Thoracic aorta (tissue), 2 donors: ENCODE data around the gene YIPF5. TPM values are rescaled to one million over a fixed set of nuclear protein-coding genes. Genes with fewer than 3 reads are reported as not detected.

Experiments used
- ATAC-seq: fragments of 150-250 bp; one replicate; pipeline ENCODE4 v1.8.0; 2017; ENCODE audit warnings: low read depth; ENCODE audit not compliant: insufficient number of reproducible peaks, low FRiP score
- DNase-seq: peaks from one replicate; pipeline ENCODE4 v3.0.0-alpha.2; 2020; ENCODE audit warnings: low spot score
- H3K27ac ChIP-seq, 2 donors: fragments of 200-600 bp; sonication (generic); 1 replicate in 1 of 2; 2 replicates in 1 of 2; pipeline ENCODE4 v1.5.1; 2016; ENCODE audit warnings: mild to moderate bottlenecking in 2 of 2, moderate library complexity in 2 of 2
- H3K27me3 ChIP-seq: fragments of 200-600 bp; sonication (generic); replicated peaks from 2 replicates; pipeline ENCODE4 v1.6.0; 2016; ENCODE audit warnings: mild to moderate bottlenecking; ENCODE audit not compliant: insufficient read depth
- H3K36me3 ChIP-seq: fragments of 200-600 bp; sonication (generic); one replicate; pipeline ENCODE4 v1.5.1; 2016
- H3K4me1 ChIP-seq, 2 donors: fragments of 200-600 bp; sonication (generic); 1 replicate in 1 of 2; 2 replicates in 1 of 2; pipeline versions ENCODE4 v1.5.1 to v1.6.0; 2016; ENCODE audit warnings: low read depth in 2 of 2, mild to moderate bottlenecking in 1 of 2; ENCODE audit not compliant: control insufficient read depth in 1 of 2
- H3K4me3 ChIP-seq: fragments of 200-600 bp; sonication (generic); 2 replicates; pipeline ENCODE4 v1.5.1; 2016; ENCODE audit warnings: mild to moderate bottlenecking
- H3K9me3 ChIP-seq: fragments of 200-600 bp; sonication (generic); 2 replicates; pipeline ENCODE4 v1.5.1; 2016
- total RNA-seq, 2 donors: library from RNA; depleted of rRNA; stranded (reverse); fragments of >200 nt; gene quantifications; one replicate each; pipeline versions ENCODE4 v1.1.0 to v1.2.3, GENCODE V29; 2016
- TF ChIP-seq, protein P1 (sequence below): fragments of 200-600 bp; sonication (generic); IDR thresholded peaks from one replicate; pipeline ENCODE4 v1.5.1; 2019; ENCODE audit warnings: antibody characterized with exemption

YIPF5 gene
- total RNA-seq, 2 donors from 2014 or later, result 41.2 to 45.4 TPM

DNA sequence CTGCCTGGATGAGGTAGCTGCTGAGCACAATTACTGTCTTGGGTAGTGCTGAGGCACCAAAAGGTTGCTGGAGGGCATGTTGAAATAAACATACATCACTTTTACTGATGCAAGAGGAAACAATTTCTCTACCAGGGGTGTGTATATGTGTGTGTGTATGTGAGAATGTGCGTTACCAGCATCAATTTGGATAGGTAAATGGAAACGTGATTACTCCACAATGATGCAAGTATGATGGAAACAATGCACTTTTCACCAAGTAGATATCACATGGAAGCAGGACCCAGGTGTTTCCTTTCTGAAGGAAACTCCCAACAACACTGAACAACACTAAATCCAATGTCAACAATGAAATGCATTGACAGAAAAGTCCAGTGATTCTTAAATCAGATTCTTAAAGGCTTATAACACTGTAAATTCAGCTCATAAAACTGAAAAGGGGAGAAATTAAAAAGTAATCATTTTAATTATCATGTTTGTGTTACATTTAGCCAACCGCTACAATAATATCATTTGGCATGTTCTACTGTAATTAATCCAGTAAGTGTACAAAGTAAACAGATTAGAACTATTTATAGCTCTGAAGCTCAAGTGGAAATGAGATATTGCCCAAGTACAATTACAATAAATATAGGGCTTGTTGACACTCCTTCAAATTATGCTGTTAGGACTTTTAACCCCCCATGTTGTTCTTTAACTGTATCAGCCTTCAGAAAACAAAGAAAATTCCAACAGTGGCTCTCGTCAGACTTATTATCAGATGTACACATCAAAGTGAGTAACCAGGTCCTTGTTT, 25.3 kb downstream of the YIPF5 start:
- H3K36me3 ChIP-seq, result no peaks in the 10 kb centered on the region
- H3K9me3 ChIP-seq, result no peaks in the 10 kb centered on the region
- no peaks in the 10 kb centered on the region for H3K27me3 ChIP-seq
- H3K4me1 ChIP-seq, result no peaks in the 10 kb centered on the region
- H3K4me3 ChIP-seq, result no peak overlapping the region
- DNase-seq, result no peak
- TF ChIP-seq, protein P1, sequence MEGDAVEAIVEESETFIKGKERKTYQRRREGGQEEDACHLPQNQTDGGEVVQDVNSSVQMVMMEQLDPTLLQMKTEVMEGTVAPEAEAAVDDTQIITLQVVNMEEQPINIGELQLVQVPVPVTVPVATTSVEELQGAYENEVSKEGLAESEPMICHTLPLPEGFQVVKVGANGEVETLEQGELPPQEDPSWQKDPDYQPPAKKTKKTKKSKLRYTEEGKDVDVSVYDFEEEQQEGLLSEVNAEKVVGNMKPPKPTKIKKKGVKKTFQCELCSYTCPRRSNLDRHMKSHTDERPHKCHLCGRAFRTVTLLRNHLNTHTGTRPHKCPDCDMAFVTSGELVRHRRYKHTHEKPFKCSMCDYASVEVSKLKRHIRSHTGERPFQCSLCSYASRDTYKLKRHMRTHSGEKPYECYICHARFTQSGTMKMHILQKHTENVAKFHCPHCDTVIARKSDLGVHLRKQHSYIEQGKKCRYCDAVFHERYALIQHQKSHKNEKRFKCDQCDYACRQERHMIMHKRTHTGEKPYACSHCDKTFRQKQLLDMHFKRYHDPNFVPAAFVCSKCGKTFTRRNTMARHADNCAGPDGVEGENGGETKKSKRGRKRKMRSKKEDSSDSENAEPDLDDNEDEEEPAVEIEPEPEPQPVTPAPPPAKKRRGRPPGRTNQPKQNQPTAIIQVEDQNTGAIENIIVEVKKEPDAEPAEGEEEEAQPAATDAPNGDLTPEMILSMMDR, result no peak
- no peak overlapping the region for H3K27ac ChIP-seq
- no peak for ATAC-seq

GRCh38 chr5:144143625-144144024, 26.8 kb downstream of the YIPF5 start:
- ATAC-seq (no peak), DNase-seq (no peak)
- Histone ChIP-seq H3K4me3 (no peak overlapping the region), H3K27ac (no peak overlapping the region), H3K4me1 (no peaks in the 10 kb centered on the region), H3K36me3 (no peaks in the 10 kb centered on the region), H3K27me3 (no peaks in the 10 kb centered on the region), H3K9me3 (no peaks in the 10 kb centered on the region)
- TF ChIP-seq, protein P1, result no peak

DNA sequence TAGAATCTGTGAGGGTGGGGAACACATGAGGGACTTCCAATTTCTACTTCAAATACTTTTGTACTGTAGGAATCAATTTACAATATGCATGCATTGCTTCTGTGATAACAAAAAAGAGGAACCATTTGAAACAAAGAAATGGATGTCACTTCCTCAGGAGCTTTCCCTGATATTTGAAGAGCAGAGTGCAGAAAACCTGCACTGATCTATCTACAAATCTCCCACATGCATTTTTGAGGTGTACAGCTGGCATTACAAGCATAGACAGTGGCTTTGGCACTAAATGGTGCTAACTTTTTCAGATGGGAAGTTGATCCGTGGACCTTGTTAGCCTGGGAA, 27.7 kb downstream of the YIPF5 start:
- DNase-seq (no peak), ATAC-seq (no peak)
- Histone ChIP-seq H3K27me3 (no peaks in the 10 kb centered on the region), H3K36me3 (no peaks in the 10 kb centered on the region), H3K27ac (no peak overlapping the region), H3K9me3 (no peaks in the 10 kb centered on the region), H3K4me1 (no peaks in the 10 kb centered on the region), H3K4me3 (no peak overlapping the region)
- TF ChIP-seq, protein P1, result no peak

DNA sequence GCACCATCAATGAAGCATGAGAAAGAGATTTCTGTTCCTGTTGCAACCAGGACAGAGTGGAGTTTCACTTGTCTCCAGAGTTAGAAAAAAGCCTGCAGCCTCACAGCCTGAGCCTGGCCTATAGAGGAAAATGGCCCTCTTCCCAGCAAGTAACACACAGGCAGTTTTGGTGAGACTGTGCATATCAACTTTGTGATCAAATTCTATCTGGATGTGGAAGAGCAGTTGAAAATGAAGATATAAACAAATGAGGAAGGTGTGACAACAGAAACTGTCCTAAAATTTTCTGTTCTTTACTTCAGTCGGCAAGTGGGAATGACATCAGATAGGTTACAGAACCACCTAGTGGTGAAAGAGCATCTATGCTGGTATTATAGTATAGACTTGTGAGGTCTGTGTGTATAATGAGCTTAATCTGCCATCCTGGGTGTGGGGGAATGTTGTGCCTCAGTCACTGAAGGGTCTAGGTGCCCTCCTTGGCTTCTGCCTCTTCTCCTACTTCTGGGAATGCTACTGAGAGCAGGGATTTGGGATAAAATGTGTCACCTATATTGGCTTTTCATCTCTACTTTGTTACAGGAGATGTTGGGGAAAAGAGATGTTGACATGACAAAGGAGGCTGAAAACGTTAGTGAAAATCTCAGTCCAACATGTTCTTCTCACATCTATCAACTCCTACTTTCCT, 28.2 kb downstream of the YIPF5 start:
- H3K4me1 ChIP-seq, result no peaks in the 10 kb centered on the region
- no peaks in the 10 kb centered on the region for H3K9me3 ChIP-seq
- no peak overlapping the region for H3K4me3 ChIP-seq
- TF ChIP-seq, protein P1, result peak; percentile 44
- no peaks in the 10 kb centered on the region for H3K27me3 ChIP-seq
- H3K27ac ChIP-seq, result no peak overlapping the region
- H3K36me3 ChIP-seq, result no peaks in the 10 kb centered on the region
- ATAC-seq (no peak), DNase-seq (no peak)

DNA sequence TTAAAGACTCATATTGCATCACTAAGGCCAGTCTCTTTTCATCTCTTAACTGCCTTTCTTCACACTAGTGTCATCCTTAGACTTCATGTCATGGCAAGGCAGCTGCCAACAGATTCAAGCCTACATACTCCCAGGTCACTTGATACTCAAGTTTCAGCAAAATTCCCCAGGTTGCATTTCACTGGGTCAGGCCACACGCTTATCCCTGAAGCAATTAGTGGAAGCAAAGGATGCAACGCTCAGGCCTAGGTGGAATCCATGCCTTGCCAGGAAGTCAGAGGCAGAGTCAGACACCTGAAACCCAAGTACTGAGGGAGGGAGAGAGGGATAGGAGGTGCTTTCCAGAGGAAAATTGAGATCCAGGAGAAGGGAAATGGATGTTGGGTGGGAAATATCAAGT, 28.9 kb downstream of the YIPF5 start:
- H3K9me3 ChIP-seq, result no peaks in the 10 kb centered on the region
- H3K27me3 ChIP-seq, result no peaks in the 10 kb centered on the region
- ATAC-seq, result no peak

More for the DNA sequence above, 28.9 kb downstream of the YIPF5 start:
- no peaks in the 10 kb centered on the region for H3K36me3 ChIP-seq
- H3K4me3 ChIP-seq, result no peak overlapping the region
- H3K27ac ChIP-seq, result no peak overlapping the region
- no peak for DNase-seq
- TF ChIP-seq, protein P1, result no peak
- H3K4me1 ChIP-seq, result no peaks in the 10 kb centered on the region
